Measurements from ENCODE around the gene PDE7B.

- TF ChIP-seq CTCF (IDR thresholded peaks at IDR 0.05) (no peak), POLR2A (IDR thresholded peaks at IDR 0.05) (no peak)
Measured at GRCh38 chr6:135842618-135843392, 8.7 kb upstream of the PDE7B start.
